ENCODE measurements around the gene CNGA3.

DNA sequence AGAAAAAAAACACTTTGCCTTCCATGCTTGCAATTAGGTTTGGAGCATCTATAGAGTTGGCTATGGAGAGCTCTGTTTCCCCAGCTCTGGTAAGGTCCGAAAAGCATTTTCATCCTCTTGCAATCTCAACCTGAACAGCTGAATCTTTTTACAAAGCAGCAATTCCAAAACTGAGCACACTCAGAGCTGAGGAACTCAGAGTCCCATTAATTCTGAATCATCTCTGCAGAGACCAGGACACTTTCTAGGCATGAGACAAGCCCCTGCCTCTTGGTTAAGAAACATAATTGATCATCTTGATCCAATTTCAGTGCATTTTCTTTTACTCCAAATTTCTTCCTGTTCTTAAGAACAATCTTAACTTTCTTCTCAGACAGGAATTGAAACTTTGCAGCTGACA, 4.2 kb downstream of the CNGA3 start:
- TF ChIP-seq, protein P1, sequence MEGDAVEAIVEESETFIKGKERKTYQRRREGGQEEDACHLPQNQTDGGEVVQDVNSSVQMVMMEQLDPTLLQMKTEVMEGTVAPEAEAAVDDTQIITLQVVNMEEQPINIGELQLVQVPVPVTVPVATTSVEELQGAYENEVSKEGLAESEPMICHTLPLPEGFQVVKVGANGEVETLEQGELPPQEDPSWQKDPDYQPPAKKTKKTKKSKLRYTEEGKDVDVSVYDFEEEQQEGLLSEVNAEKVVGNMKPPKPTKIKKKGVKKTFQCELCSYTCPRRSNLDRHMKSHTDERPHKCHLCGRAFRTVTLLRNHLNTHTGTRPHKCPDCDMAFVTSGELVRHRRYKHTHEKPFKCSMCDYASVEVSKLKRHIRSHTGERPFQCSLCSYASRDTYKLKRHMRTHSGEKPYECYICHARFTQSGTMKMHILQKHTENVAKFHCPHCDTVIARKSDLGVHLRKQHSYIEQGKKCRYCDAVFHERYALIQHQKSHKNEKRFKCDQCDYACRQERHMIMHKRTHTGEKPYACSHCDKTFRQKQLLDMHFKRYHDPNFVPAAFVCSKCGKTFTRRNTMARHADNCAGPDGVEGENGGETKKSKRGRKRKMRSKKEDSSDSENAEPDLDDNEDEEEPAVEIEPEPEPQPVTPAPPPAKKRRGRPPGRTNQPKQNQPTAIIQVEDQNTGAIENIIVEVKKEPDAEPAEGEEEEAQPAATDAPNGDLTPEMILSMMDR (conservative IDR thresholded peaks at IDR 0.05; ENCODE audit: low read depth, low read length) = no peak
- TF ChIP-seq, protein P2, sequence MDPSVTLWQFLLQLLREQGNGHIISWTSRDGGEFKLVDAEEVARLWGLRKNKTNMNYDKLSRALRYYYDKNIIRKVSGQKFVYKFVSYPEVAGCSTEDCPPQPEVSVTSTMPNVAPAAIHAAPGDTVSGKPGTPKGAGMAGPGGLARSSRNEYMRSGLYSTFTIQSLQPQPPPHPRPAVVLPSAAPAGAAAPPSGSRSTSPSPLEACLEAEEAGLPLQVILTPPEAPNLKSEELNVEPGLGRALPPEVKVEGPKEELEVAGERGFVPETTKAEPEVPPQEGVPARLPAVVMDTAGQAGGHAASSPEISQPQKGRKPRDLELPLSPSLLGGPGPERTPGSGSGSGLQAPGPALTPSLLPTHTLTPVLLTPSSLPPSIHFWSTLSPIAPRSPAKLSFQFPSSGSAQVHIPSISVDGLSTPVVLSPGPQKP (IDR thresholded peaks at IDR 0.05; ENCODE audit: borderline replicate concordance, low read depth, low read length) = no peak
- TF ChIP-seq POLR2A (IDR thresholded peaks at IDR 0.05; ENCODE audit: low read depth, low read length) = no peak
- no peak for TF ChIP-seq MXI1 (IDR thresholded peaks at IDR 0.05; ENCODE audit: borderline replicate concordance, low read depth, low read length)
- no peak for TF ChIP-seq CEBPB (IDR thresholded peaks at IDR 0.05; ENCODE audit: low read depth, low read length)
- TF ChIP-seq, protein P3, sequence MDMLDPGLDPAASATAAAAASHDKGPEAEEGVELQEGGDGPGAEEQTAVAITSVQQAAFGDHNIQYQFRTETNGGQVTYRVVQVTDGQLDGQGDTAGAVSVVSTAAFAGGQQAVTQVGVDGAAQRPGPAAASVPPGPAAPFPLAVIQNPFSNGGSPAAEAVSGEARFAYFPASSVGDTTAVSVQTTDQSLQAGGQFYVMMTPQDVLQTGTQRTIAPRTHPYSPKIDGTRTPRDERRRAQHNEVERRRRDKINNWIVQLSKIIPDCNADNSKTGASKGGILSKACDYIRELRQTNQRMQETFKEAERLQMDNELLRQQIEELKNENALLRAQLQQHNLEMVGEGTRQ (IDR thresholded peaks at IDR 0.05; ENCODE audit: low read depth, low read length) = no peak

Measured in IMR-90 (cell line).